ENCODE results near the gene KCNE3.

KCNE3 gene

GRCh38 chr11:74473382-74474173 lies 6.2 kb upstream of the KCNE3 start:
- Histone ChIP-seq H3K27me3 (ENCODE audit: control insufficient read depth, insufficient read depth, low read length) (no peaks in the 10 kb centered on the region), H3K79me2 (no peaks in the 10 kb centered on the region)
- TF ChIP-seq CTCF (IDR thresholded peaks at IDR 0.05), result no peak

GRCh38 chr11:74471668-74472429 lies 4.5 kb upstream of the KCNE3 start:
- H3K9me3 ChIP-seq (ENCODE audit: control insufficient read depth, low read length), result no peaks in the 10 kb centered on the region
- no peak for TF ChIP-seq CTCF (IDR thresholded peaks at IDR 0.05)
- H2AFZ ChIP-seq, result no peak overlapping the region
- H3K36me3 ChIP-seq (ENCODE audit: control insufficient read depth, insufficient read depth, low read length), result no peaks in the 10 kb centered on the region
- no peak overlapping the region for H3K27ac ChIP-seq
- H3K4me1 ChIP-seq, result no peaks in the 10 kb centered on the region
- no peaks in the 10 kb centered on the region for H3K27me3 ChIP-seq (ENCODE audit: control insufficient read depth, insufficient read depth, low read length)
- no peak overlapping the region for H3K9ac ChIP-seq
- no peak overlapping the region for H3K4me3 ChIP-seq (ENCODE audit: low read depth, low read length)
- no peak overlapping the region for H3K4me2 ChIP-seq (ENCODE audit: low read length)
- no peaks in the 10 kb centered on the region for H3K79me2 ChIP-seq

More at GRCh38 chr11:74473382-74474173, 6.2 kb upstream of the KCNE3 start:
- Histone ChIP-seq H3K9me3 (ENCODE audit: control insufficient read depth, low read length) (no peaks in the 10 kb centered on the region), H3K4me1 (no peaks in the 10 kb centered on the region), H3K4me2 (ENCODE audit: low read length) (no peak overlapping the region), H3K36me3 (ENCODE audit: control insufficient read depth, insufficient read depth, low read length) (no peaks in the 10 kb centered on the region), H3K27ac (no peak overlapping the region), H3K4me3 (ENCODE audit: low read depth, low read length) (no peak overlapping the region), H2AFZ (no peak overlapping the region), H3K9ac (no peak overlapping the region)

GRCh38 chr11:74471037-74471436 lies 3.7 kb upstream of the KCNE3 start:
- H3K4me3 ChIP-seq (ENCODE audit: low read depth, low read length), result no peak overlapping the region
- H3K27ac ChIP-seq, result no peak overlapping the region
- H3K4me2 ChIP-seq (ENCODE audit: low read length), result no peak overlapping the region
- no peaks in the 10 kb centered on the region for H3K27me3 ChIP-seq (ENCODE audit: control insufficient read depth, insufficient read depth, low read length)
- H3K79me2 ChIP-seq, result no peaks in the 10 kb centered on the region
- no peaks in the 10 kb centered on the region for H3K36me3 ChIP-seq (ENCODE audit: control insufficient read depth, insufficient read depth, low read length)
- H2AFZ ChIP-seq, result no peak overlapping the region
- no peaks in the 10 kb centered on the region for H3K4me1 ChIP-seq
- H3K9ac ChIP-seq, result no peak overlapping the region
- no peaks in the 10 kb centered on the region for H3K9me3 ChIP-seq (ENCODE audit: control insufficient read depth, low read length)
- no peak for TF ChIP-seq CTCF (IDR thresholded peaks at IDR 0.05)

GRCh38 chr11:74470526-74470925 lies 3.2 kb upstream of the KCNE3 start:
- H3K4me1 ChIP-seq, result no peaks in the 10 kb centered on the region
- no peak overlapping the region for H3K9ac ChIP-seq
- no peaks in the 10 kb centered on the region for H3K79me2 ChIP-seq
- H3K27me3 ChIP-seq (ENCODE audit: control insufficient read depth, insufficient read depth, low read length), result no peaks in the 10 kb centered on the region
- no peak overlapping the region for H3K27ac ChIP-seq
- no peaks in the 10 kb centered on the region for H3K9me3 ChIP-seq (ENCODE audit: control insufficient read depth, low read length)
- H3K4me3 ChIP-seq (ENCODE audit: low read depth, low read length), result no peak overlapping the region
- TF ChIP-seq CTCF (IDR thresholded peaks at IDR 0.05), result no peak
- H3K4me2 ChIP-seq (ENCODE audit: low read length), result no peak overlapping the region
- H2AFZ ChIP-seq, result no peak overlapping the region
- no peaks in the 10 kb centered on the region for H3K36me3 ChIP-seq (ENCODE audit: control insufficient read depth, insufficient read depth, low read length)
